NK-92 treated with Interleukin-12 subunit alpha and Interleukin-12 subunit beta, amount 100 ng/mL, for 24 hours (cell line): ENCODE measurements around the gene PCDHGA4.
"Not testable (repeated sequence)": the region's sequence is repeated elsewhere in the genome, so short reads cannot be mapped to it uniquely, and the experiment has no call there.

Source experiments
- DNase-seq: peaks from one replicate; lab custom pipeline; 2025; lab: John Stamatoyannopoulos, UW

The PCDHGA4 gene

GRCh38 chr5:141349917-141350619 lies 4.8 kb upstream of the PCDHGA4 start, which contains the start of gene PCDHGB1:
Gene PCDHGB1, plus strand, starts transcription at chr5:141350099. Its CDS starts 162 bp downstream, at chr5:141350261.
- peak; percentile 17 for DNase-seq

DNA sequence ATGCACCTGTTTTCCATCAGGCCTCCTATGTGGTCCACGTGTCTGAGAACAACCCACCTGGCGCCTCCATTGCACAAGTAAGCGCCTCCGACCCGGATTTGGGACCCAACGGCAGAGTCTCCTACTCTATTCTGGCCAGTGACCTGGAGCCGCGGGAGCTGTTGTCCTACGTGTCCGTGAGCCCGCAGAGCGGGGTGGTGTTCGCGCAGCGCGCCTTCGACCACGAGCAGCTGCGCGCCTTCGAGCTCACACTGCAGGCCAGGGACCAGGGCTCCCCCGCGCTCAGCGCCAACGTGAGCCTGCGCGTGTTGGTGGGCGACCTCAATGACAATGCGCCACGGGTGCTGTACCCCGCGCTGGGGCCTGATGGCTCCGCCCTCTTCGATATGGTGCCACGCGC lies 3.2 kb upstream of the PCDHGA4 start:
- no peak for DNase-seq

DNA sequence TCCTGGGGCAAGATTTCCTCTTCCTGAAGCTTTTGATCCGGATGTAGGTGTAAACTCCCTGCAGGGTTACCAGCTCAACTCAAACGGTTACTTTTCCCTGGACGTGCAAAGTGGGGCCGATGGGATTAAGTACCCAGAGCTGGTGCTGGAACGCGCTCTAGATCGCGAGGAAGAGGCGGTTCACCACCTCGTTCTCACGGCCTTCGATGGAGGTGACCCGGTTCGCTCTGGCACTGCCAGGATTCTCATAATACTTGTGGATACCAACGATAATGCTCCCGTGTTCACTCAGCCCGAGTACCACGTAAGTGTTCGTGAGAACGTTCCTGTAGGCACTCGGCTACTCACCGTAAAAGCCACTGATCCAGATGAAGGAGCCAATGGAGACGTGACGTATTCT lies 820 bp downstream of the PCDHGA4 start:
- DNase-seq, result no peak

GRCh38 chr5:141356133-141356532 lies 1.3 kb downstream of the PCDHGA4 start:
- no peak for DNase-seq

DNA sequence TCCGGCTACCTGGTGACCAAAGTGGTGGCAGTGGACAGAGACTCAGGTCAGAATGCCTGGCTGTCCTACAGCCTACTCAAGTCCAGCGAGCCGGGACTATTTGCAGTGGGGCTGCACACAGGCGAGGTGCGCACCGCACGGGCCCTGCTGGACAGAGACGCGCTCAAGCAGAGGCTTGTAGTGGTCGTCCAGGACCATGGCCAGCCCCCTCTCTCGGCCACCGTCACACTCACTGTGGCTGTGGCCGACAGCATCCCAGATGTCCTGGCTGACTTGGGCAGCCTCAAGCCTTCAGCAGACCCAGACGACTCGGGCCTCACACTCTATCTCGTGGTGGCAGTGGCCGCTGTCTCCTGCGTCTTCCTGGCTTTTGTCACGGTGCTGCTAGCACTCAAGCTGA lies 2.1 kb downstream of the PCDHGA4 start:
- DNase-seq, result no peak

GRCh38 chr5:141359790-141360426 lies 5.1 kb downstream of the PCDHGA4 start, which contains the start of gene PCDHGB2:
Gene PCDHGB2, plus strand, starts transcription at chr5:141359994. Its CDS starts 142 bp downstream, at chr5:141360136.
- DNase-seq, result no peak

DNA sequence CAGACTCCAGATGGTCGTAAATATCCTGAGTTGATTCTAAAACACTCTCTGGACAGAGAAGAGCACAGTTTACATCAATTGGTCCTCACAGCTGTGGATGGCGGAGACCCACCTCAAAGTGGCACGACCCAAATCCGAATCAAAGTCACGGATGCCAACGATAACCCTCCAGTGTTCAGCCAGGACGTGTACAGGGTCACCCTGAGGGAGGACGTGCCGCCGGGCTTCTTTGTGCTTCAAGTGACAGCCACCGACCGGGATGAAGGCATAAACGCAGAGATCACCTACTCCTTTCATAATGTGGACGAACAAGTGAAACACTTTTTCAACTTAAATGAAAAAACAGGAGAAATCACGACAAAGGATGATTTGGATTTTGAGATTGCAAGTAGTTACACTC lies 5.9 kb downstream of the PCDHGA4 start:
- DNase-seq, result no peak

GRCh38 chr5:141362719-141363118 lies 7.9 kb downstream of the PCDHGA4 start:
- no peak for DNase-seq

- no peak for DNase-seq
These were observed 9.3 kb downstream of the PCDHGA4 start, which contains the start of gene PCDHGA5 for GRCh38 chr5:141363952-141364660. Gene PCDHGA5, plus strand, starts transcription at chr5:141364162. Its CDS starts 169 bp downstream, at chr5:141364331.

GRCh38 chr5:141366016-141366896 lies 11.4 kb downstream of the PCDHGA4 start:
- DNase-seq, result no peak

DNA sequence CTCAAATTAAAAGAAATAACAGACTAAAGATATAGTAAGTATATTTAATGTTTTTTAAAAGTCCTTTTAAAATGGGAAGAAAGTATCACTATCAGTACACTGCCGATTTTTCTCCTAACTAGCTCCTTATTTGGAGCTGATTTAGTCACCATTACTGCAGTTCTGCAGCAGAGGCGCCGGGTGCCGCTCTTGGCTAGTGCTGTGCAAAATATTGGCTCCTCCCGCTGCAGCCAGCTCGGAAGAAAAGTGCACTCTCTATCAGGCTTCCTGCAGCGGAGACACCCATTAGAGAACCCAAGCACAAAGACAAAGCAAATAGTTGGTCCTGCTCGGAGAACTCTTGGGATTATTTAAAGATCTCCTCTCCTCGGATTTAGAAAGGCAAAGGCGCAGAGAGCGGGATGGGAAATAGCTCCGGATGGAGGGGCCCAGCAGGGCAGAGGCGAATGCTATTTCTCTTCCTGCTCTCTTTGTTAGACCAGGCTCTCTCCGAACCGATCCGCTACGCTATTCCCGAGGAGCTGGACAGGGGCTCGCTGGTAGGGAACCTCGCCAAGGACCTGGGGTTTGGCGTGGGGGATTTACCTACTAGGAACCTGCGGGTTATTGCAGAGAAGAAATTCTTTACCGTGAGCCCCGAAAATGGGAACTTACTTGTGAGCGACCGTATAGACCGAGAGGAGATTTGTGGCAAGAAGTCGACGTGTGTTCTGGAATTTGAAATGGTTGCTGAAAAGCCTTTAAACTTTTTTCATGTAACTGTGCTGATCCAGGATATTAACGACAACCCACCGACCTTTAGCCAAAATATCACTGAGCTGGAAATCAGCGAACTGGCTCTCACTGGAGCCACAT lies 15.4 kb downstream of the PCDHGA4 start, which contains the start of gene PCDHGB3:
Gene PCDHGB3 (plus strand): TSS at position 249 of the 855 bp plus-strand sequence. CDS start 153 bp downstream, at position 402.
- no peak for DNase-seq

GRCh38 chr5:141371572-141372475 lies 17.0 kb downstream of the PCDHGA4 start:
- no peak for DNase-seq

DNA sequence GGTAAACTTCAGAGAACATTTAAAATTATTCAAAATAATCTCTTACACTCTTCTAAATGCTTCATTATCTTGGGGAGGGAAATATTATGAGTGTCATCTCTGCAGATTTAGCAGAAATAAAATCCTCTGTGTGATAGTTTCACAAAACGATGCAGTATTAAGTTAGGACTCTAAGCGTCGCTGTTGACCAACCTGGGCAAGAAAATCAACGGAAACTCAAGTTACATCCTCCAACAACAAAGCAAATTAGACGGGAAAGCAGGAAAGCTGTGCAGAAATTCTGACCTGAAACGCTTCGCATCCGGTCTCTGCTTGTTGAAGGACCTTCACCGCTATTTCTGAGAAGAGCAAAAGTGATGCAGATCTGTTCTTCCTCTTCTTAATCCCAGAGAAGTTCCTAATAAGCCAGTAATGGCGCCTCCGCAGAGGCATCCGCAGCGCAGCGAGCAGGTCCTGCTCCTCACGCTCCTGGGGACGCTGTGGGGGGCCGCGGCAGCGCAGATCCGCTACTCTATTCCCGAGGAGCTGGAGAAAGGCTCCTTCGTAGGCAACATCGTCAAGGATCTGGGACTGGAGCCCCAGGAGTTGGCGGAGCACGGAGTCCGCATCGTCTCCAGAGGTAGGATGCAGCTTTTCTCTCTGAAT lies 19.0 kb downstream of the PCDHGA4 start, which contains the start of gene PCDHGA6:
Gene PCDHGA6 (plus strand): TSS at position 219 of the 645 bp plus-strand sequence. CDS start 193 bp downstream, at position 412.
- no peak for DNase-seq

DNA sequence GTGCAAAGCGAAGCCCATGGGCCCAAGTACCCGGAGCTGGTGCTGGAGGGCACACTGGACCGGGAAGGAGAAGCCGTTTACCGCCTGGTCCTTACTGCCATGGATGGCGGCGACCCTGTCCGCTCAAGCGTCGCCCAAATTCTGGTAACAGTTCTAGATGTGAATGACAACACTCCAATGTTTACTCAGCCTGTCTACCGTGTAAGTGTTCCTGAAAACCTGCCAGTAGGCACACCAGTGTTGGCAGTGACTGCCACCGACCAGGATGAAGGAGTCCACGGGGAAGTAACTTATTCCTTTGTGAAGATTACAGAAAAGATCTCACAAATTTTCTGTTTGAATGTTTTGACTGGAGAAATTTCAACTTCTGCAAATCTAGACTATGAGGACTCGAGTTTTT lies 19.8 kb downstream of the PCDHGA4 start:
- no peak for DNase-seq

DNA sequence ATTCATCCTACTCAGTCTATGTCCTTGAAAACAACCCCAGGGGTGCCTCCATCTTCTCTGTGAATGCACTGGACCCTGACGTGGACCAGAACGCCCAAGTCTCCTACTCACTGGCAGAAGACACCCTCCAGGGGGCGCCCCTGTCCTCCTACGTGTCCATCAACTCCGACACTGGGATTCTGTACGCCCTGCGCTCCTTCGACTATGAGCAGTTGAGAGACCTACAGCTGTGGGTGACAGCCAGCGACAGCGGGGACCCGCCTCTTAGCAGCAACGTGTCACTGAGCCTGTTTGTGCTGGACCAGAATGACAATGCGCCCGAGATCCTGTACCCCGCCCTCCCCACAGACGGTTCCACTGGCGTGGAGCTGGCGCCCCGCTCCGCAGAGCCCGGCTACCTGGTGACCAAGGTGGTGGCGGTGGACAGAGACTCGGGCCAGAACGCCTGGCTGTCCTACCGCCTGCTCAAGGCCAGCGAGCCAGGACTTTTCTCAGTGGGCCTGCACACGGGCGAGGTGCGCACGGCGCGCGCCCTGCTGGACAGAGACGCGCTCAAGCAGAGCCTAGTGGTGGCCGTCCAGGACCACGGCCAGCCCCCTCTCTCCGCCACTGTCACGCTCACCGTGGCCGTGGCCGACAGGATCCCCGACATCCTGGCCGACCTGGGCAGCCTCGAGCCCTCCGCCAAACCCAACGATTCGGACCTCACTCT lies 20.8 kb downstream of the PCDHGA4 start:
- not testable (repeated sequence) for DNase-seq

GRCh38 chr5:141382469-141383294 lies 27.9 kb downstream of the PCDHGA4 start, which contains the start of gene PCDHGA7:
Gene PCDHGA7, plus strand, starts transcription at chr5:141382742. Its CDS starts 158 bp downstream, at chr5:141382900.
- DNase-seq, result no peak

- DNase-seq, result no peak
These were observed 28.5 kb downstream of the PCDHGA4 start for GRCh38 chr5:141383345-141383744.
